ENCODE data around the gene ADAM10.

The ADAM10 gene

GRCh38 chr15:58779554-58779953 lies 30.0 kb upstream of the ADAM10 start:
- H3K79me2 ChIP-seq (ENCODE audit: insufficient read depth, low read length), result peaks cover 29% of the 10 kb centered on the region
- no peak for TF ChIP-seq CTCF (IDR thresholded peaks at IDR 0.05; ENCODE audit: low read length)
- no peak for TF ChIP-seq EZH2 (IDR thresholded peaks at IDR 0.05; ENCODE audit: borderline replicate concordance, low read length)
- no peaks in the 10 kb centered on the region for H3K9me3 ChIP-seq (ENCODE audit: low read length)

GRCh38 chr15:58777107-58777506 lies 27.6 kb upstream of the ADAM10 start:
- no peak for TF ChIP-seq CTCF (IDR thresholded peaks at IDR 0.05; ENCODE audit: low read length)
- TF ChIP-seq EZH2 (IDR thresholded peaks at IDR 0.05; ENCODE audit: borderline replicate concordance, low read length), result no peak

More at GRCh38 chr15:58779554-58779953, 30.0 kb upstream of the ADAM10 start:
- H3K27ac ChIP-seq (ENCODE audit: low read depth, low read length, poor library complexity, severe bottlenecking), result no peak overlapping the region
- H3K4me1 ChIP-seq (ENCODE audit: insufficient read depth, low read length, severe bottlenecking), result peaks cover 16% of the 10 kb centered on the region
- H4K20me1 ChIP-seq (ENCODE audit: insufficient read depth, low read length), result no peaks in the 10 kb centered on the region
- no peak overlapping the region for H2AFZ ChIP-seq (ENCODE audit: low read length)
- no peak overlapping the region for H3K9ac ChIP-seq (ENCODE audit: low read length)
- no peaks in the 10 kb centered on the region for H3K36me3 ChIP-seq (ENCODE audit: insufficient read depth, low read length)
- H3K4me2 ChIP-seq (ENCODE audit: low read length), result no peak overlapping the region
- no peak overlapping the region for H3K4me3 ChIP-seq (ENCODE audit: low read depth, low read length, poor library complexity, severe bottlenecking)
- H3K27me3 ChIP-seq (ENCODE audit: insufficient read depth, low read length), result no peaks in the 10 kb centered on the region
- H3K9me2 ChIP-seq (ENCODE audit: low read depth, low read length), result no peaks in the 10 kb centered on the region
- H3F3A ChIP-seq (ENCODE audit: insufficient read depth, low read length), result no peaks in the 10 kb centered on the region

GRCh38 chr15:58775402-58775801 lies 25.9 kb upstream of the ADAM10 start:
- 0 out of 2 replicates have a peak overlapping the region, but pooled peaks have one; percentile 57 for H3K4me2 ChIP-seq (ENCODE audit: low read length)
- no peaks in the 10 kb centered on the region for H3K27me3 ChIP-seq (ENCODE audit: insufficient read depth, low read length)
- H4K20me1 ChIP-seq (ENCODE audit: insufficient read depth, low read length), result no peaks in the 10 kb centered on the region
- H3K79me2 ChIP-seq (ENCODE audit: insufficient read depth, low read length), result peaks cover 55% of the 10 kb centered on the region
- peaks cover 44% of the 10 kb centered on the region for H3K4me1 ChIP-seq (ENCODE audit: insufficient read depth, low read length, severe bottlenecking)
- no peak overlapping the region for H3K27ac ChIP-seq (ENCODE audit: low read depth, low read length, poor library complexity, severe bottlenecking)
- TF ChIP-seq EZH2 (IDR thresholded peaks at IDR 0.05; ENCODE audit: borderline replicate concordance, low read length), result no peak
- TF ChIP-seq CTCF (IDR thresholded peaks at IDR 0.05; ENCODE audit: low read length), result no peak
- no peaks in the 10 kb centered on the region for H3K9me3 ChIP-seq (ENCODE audit: low read length)
- no peak overlapping the region for H3K4me3 ChIP-seq (ENCODE audit: low read depth, low read length, poor library complexity, severe bottlenecking)
- H3K9ac ChIP-seq (ENCODE audit: low read length), result no peak overlapping the region
- H3K36me3 ChIP-seq (ENCODE audit: insufficient read depth, low read length), result no peaks in the 10 kb centered on the region
- H3F3A ChIP-seq (ENCODE audit: insufficient read depth, low read length), result no peaks in the 10 kb centered on the region
- H2AFZ ChIP-seq (ENCODE audit: low read length), result no peak overlapping the region
- no peaks in the 10 kb centered on the region for H3K9me2 ChIP-seq (ENCODE audit: low read depth, low read length)

More at GRCh38 chr15:58777107-58777506, 27.6 kb upstream of the ADAM10 start:
- Histone ChIP-seq H3K27me3 (ENCODE audit: insufficient read depth, low read length) (no peaks in the 10 kb centered on the region), H3K27ac (ENCODE audit: low read depth, low read length, poor library complexity, severe bottlenecking) (no peak overlapping the region), H3K79me2 (ENCODE audit: insufficient read depth, low read length) (peaks cover 50% of the 10 kb centered on the region), H4K20me1 (ENCODE audit: insufficient read depth, low read length) (no peaks in the 10 kb centered on the region), H3K4me2 (ENCODE audit: low read length) (no peak overlapping the region), H3K4me1 (ENCODE audit: insufficient read depth, low read length, severe bottlenecking) (peaks cover 40% of the 10 kb centered on the region), H3K9me2 (ENCODE audit: low read depth, low read length) (no peaks in the 10 kb centered on the region), H3K9ac (ENCODE audit: low read length) (no peak overlapping the region), H2AFZ (ENCODE audit: low read length) (no peak overlapping the region), H3F3A (ENCODE audit: insufficient read depth, low read length) (no peaks in the 10 kb centered on the region), H3K9me3 (ENCODE audit: low read length) (no peaks in the 10 kb centered on the region), H3K36me3 (ENCODE audit: insufficient read depth, low read length) (no peaks in the 10 kb centered on the region), H3K4me3 (ENCODE audit: low read depth, low read length, poor library complexity, severe bottlenecking) (no peak overlapping the region)

All from OCI-LY1 (cell line).